HEK293T (cell line): ENCODE data around the gene NLRP7.
"Not testable (repeated sequence)": the region's sequence is repeated elsewhere in the genome, so short reads cannot be mapped to it uniquely, and the experiment has no call there.

Experiments
- ARNT ChIP-seq: fragments of 450-650 bp; IDR thresholded peaks from 2 replicates; pipeline ENCODE4 v1.6.1; 2017; ENCODE audit warnings: mild to moderate bottlenecking
- BHLHE40 ChIP-seq: fragments of 450-650 bp; IDR thresholded peaks from 2 replicates; pipeline ENCODE4 v1.6.1; 2016; ENCODE audit warnings: mild to moderate bottlenecking, moderate library complexity, borderline replicate concordance
- CTBP1 ChIP-seq: fragments of 450-650 bp; IDR thresholded peaks from 2 replicates; pipeline ENCODE4 v1.6.1; 2016; ENCODE audit warnings: borderline replicate concordance
- ELF4 ChIP-seq: fragments of 450-650 bp; IDR thresholded peaks from 2 replicates; pipeline ENCODE4 v1.6.1; 2017; ENCODE audit warnings: antibody characterized with exemption
- FOXA1 ChIP-seq: fragments of 450-650 bp; IDR thresholded peaks from 2 replicates; pipeline ENCODE4 v1.6.1; 2016; ENCODE audit warnings: mild to moderate bottlenecking
- FOXK2 ChIP-seq: fragments of 450-650 bp; IDR thresholded peaks from 2 replicates; pipeline ENCODE4 v1.6.1; 2016; ENCODE audit warnings: mild to moderate bottlenecking
- HDGF ChIP-seq: fragments of 450-650 bp; IDR thresholded peaks from 2 replicates; pipeline ENCODE4 v1.6.1; 2017; ENCODE audit warnings: antibody characterized with exemption, borderline replicate concordance
- L3MBTL2 ChIP-seq: fragments of 450-650 bp; conservative IDR thresholded peaks from 2 replicates; pipeline ENCODE4 v1.6.1; 2016; ENCODE audit warnings: mild to moderate bottlenecking
- LEF1 ChIP-seq: fragments of 450-650 bp; IDR thresholded peaks from 2 replicates; pipeline ENCODE4 v1.6.1; 2017; ENCODE audit warnings: mild to moderate bottlenecking, borderline replicate concordance
- SP1 ChIP-seq: fragments of 450-650 bp; IDR thresholded peaks from 2 replicates; pipeline ENCODE4 v1.6.1; 2017
- SUZ12 ChIP-seq: fragments of 450-650 bp; IDR thresholded peaks from 2 replicates; pipeline ENCODE4 v1.6.1; 2016; ENCODE audit warnings: mild to moderate bottlenecking
- TARDBP ChIP-seq: fragments of 450-650 bp; IDR thresholded peaks from 2 replicates; pipeline ENCODE4 v1.6.1; 2016
- ZNF384 ChIP-seq: fragments of 450-650 bp; IDR thresholded peaks from 2 replicates; pipeline ENCODE4 v1.6.1; 2016

- not testable (repeated sequence) for TF ChIP-seq ARNT, SUZ12, FOXA1, BHLHE40, ELF4, CTBP1, LEF1, FOXK2, HDGF, ZNF384, TARDBP, L3MBTL2, SP1
Observed at GRCh38 chr19:54989531-54989930, 42.2 kb upstream of the NLRP7 start.
